Keratinocyte (primary cell): Measurements from ENCODE around the gene NOD2.

ENCODE experiments used
- CTCF ChIP-seq, 3 experiments: IDR thresholded peaks in 1 of 3; conservative IDR thresholded peaks in 1 of 3; optimal IDR thresholded peaks in 1 of 3; 2 replicates in 2 of 3; 3 replicates in 1 of 3; pipeline versions ENCODE3 to v1.5.1; 2011; ENCODE audit warnings: low read length in 3 of 3, mild to moderate bottlenecking in 3 of 3, moderate library complexity in 2 of 3, control low read depth in 1 of 3, inconsistent platforms in 1 of 3; ENCODE audit not compliant: insufficient read depth in 2 of 3; ENCODE audit errors: extremely low read depth in 1 of 3
- EZH2 ChIP-seq: IDR thresholded peaks from one replicate; pipeline ENCODE4 v1.6.1; 2012; ENCODE audit warnings: inconsistent platforms, mild to moderate bottlenecking, low read length, moderate library complexity

GRCh38 chr16:50697421-50697715 is 4.0 kb downstream of the NOD2 start:
- TF ChIP-seq EZH2: no peak
- TF ChIP-seq CTCF (optimal IDR thresholded peaks at IDR 0.05 in 1 of 3, IDR thresholded peaks at IDR 0.05 in 1 of 3, conservative IDR thresholded peaks at IDR 0.05 in 1 of 3; ENCODE audit: extremely low read depth in 1 of 3, insufficient read depth in 2 of 3, low read length in 3 of 3): no peak
